ENCODE measurements around the gene ZNF827. TPM values are rescaled to one million over a fixed set of nuclear protein-coding genes. Genes with fewer than 3 reads are reported as not detected.

ZNF827 gene
- total and polyA plus RNA-seq, 2 donors = 10.2 to 12.1 TPM

GRCh38 chr4:145886871-145887240 is 51.8 kb downstream of the ZNF827 start:
- H3K27ac ChIP-seq (ENCODE audit: low read depth in 1 of 2, low read length in 1 of 2) = no peak overlapping the region
- no peak for DNase-seq (ENCODE audit: low read depth in 6 of 9, low spot score in 9 of 9)
- no peaks in the 10 kb centered on the region for H3K9me3 ChIP-seq (ENCODE audit: control insufficient read depth in 2 of 2, insufficient read depth in 1 of 2, low read length in 1 of 2)
- H3K36me3 ChIP-seq (ENCODE audit: control insufficient read depth in 2 of 2, insufficient read depth in 2 of 2, low read length in 1 of 2) = peaks cover 18 to 52% of the 10 kb centered on the region in 2 donors
- H3K4me3 ChIP-seq (ENCODE audit: low read length in 2 of 2) = no peak overlapping the region
- H3K4me1 ChIP-seq (ENCODE audit: control insufficient read depth in 2 of 2, insufficient read depth in 2 of 2, low read length in 2 of 2) = peaks cover 9 to 19% of the 10 kb centered on the region in 2 donors
- no peaks in the 10 kb centered on the region for H3K27me3 ChIP-seq (ENCODE audit: control insufficient read depth in 2 of 2, insufficient read depth in 1 of 2, low read length in 1 of 2)

GRCh38 chr4:145885666-145886065 is 53.0 kb downstream of the ZNF827 start:
- Histone ChIP-seq H3K36me3 (ENCODE audit: control insufficient read depth in 2 of 2, insufficient read depth in 2 of 2, low read length in 1 of 2) (peaks cover 15 to 49% of the 10 kb centered on the region in 2 donors), H3K27me3 (ENCODE audit: control insufficient read depth in 2 of 2, insufficient read depth in 1 of 2, low read length in 1 of 2) (no peaks in the 10 kb centered on the region), H3K4me1 (ENCODE audit: control insufficient read depth in 2 of 2, insufficient read depth in 2 of 2, low read length in 2 of 2) (peaks cover 15 to 28% of the 10 kb centered on the region in 2 donors), H3K4me3 (ENCODE audit: low read length in 2 of 2) (no peak overlapping the region), H3K27ac (ENCODE audit: low read depth in 1 of 2, low read length in 1 of 2) (no peak overlapping the region), H3K9me3 (ENCODE audit: control insufficient read depth in 2 of 2, insufficient read depth in 1 of 2, low read length in 1 of 2) (no peaks in the 10 kb centered on the region)
- WGBS = 96% methylated on average over 9 of the region's 9 CpGs
- DNase-seq (ENCODE audit: low read depth in 6 of 9, low spot score in 9 of 9) = no peak

GRCh38 chr4:145884775-145885174 is 53.8 kb downstream of the ZNF827 start:
- no peak for DNase-seq (ENCODE audit: low read depth in 6 of 9, low spot score in 9 of 9)
- Histone ChIP-seq H3K9me3 (ENCODE audit: control insufficient read depth in 2 of 2, insufficient read depth in 1 of 2, low read length in 1 of 2) (no peaks in the 10 kb centered on the region), H3K36me3 (ENCODE audit: control insufficient read depth in 2 of 2, insufficient read depth in 2 of 2, low read length in 1 of 2) (peaks cover 15 to 52% of the 10 kb centered on the region in 2 donors), H3K27ac (ENCODE audit: low read depth in 1 of 2, low read length in 1 of 2) (no peak overlapping the region), H3K4me1 (ENCODE audit: control insufficient read depth in 2 of 2, insufficient read depth in 2 of 2, low read length in 2 of 2) (peaks cover 15 to 32% of the 10 kb centered on the region in 2 donors), H3K27me3 (ENCODE audit: control insufficient read depth in 2 of 2, insufficient read depth in 1 of 2, low read length in 1 of 2) (no peaks in the 10 kb centered on the region), H3K4me3 (ENCODE audit: low read length in 2 of 2) (no peak overlapping the region)
- 94% methylated on average over 1 of the region's 1 CpG for WGBS

DNA sequence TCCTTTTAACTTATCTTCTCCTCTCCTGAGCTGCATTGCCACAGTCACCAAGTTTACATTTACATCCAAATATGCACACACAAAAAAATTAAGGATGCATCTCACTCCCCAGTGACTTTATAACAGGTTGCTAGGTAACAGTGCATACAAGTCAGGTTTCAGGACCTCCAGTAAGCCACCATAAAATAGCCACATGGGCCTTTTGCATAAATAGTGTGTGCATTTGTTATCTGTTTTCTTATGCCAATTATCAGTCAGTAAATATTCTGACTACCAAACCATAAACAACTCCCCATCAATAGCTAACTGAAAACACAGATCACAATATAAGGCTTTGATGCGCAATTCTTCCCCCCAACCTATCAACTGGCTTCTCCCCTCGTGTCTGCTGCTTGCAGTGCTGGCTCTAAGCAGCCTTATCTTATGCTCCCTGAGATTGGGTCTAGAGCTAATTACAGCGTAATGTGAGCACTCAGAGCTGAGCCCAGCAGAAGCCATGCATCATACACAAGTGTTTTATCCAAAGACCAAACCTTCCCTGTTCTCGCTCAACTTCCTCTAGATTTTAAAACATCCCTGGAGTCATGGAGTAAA is 55.4 kb downstream of the ZNF827 start:
- Histone ChIP-seq H3K27ac (ENCODE audit: low read depth in 1 of 2, low read length in 1 of 2) (peak overlapping the region in 1 of 2 donors; percentile 81), H3K4me3 (ENCODE audit: low read length in 2 of 2) (no peak overlapping the region), H3K9me3 (ENCODE audit: control insufficient read depth in 2 of 2, insufficient read depth in 1 of 2, low read length in 1 of 2) (no peaks in the 10 kb centered on the region), H3K27me3 (ENCODE audit: control insufficient read depth in 2 of 2, insufficient read depth in 1 of 2, low read length in 1 of 2) (no peaks in the 10 kb centered on the region), H3K4me1 (ENCODE audit: control insufficient read depth in 2 of 2, insufficient read depth in 2 of 2, low read length in 2 of 2) (peaks cover 15 to 34% of the 10 kb centered on the region in 2 donors), H3K36me3 (ENCODE audit: control insufficient read depth in 2 of 2, insufficient read depth in 2 of 2, low read length in 1 of 2) (peaks cover 15 to 51% of the 10 kb centered on the region in 2 donors)
- WGBS = 92% methylated on average over 4 of the region's 4 CpGs
- DNase-seq (ENCODE audit: low read depth in 6 of 9, low spot score in 9 of 9) = no peak

- H3K4me3 ChIP-seq (ENCODE audit: low read length in 2 of 2) = no peak overlapping the region
- H3K27me3 ChIP-seq (ENCODE audit: control insufficient read depth in 2 of 2, insufficient read depth in 1 of 2, low read length in 1 of 2) = no peaks in the 10 kb centered on the region
- peaks cover 15 to 34% of the 10 kb centered on the region in 2 donors for H3K4me1 ChIP-seq (ENCODE audit: control insufficient read depth in 2 of 2, insufficient read depth in 2 of 2, low read length in 2 of 2)
- 30% methylated on average over 7 of the region's 7 CpGs for WGBS
- DNase-seq (ENCODE audit: low read depth in 6 of 9, low spot score in 9 of 9) = peak in 5 of 9 donors; percentile 29 to 69 (median 50)
- no peaks in the 10 kb centered on the region for H3K9me3 ChIP-seq (ENCODE audit: control insufficient read depth in 2 of 2, insufficient read depth in 1 of 2, low read length in 1 of 2)
- H3K36me3 ChIP-seq (ENCODE audit: control insufficient read depth in 2 of 2, insufficient read depth in 2 of 2, low read length in 1 of 2) = peaks cover 15 to 54% of the 10 kb centered on the region in 2 donors
- peak overlapping the region in 1 of 2 donors; percentile 81 for H3K27ac ChIP-seq (ENCODE audit: low read depth in 1 of 2, low read length in 1 of 2)
Observed at GRCh38 chr4:145882604-145883003, 56.0 kb downstream of the ZNF827 start.

DNA sequence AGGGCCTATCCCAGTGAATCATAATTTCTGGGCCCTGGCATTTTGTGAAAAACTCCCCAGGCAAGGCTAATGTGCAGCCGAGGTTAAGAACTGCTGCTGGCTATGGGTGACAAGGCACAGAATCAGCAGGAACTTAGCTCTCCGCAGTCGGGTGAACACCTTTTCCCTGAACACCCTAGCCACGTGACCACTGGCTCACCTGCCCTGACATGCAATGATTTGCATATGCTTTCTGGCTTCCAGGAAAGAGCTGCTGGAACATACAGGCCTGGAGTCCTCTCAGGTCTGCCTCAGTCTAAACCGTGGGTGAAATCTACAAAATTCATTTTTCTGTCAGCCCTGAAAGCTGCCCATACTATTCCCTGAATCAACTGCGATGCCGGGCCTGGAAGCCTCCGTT is 56.6 kb downstream of the ZNF827 start:
- Histone ChIP-seq H3K4me3 (ENCODE audit: low read length in 2 of 2) (no peak overlapping the region), H3K36me3 (ENCODE audit: control insufficient read depth in 2 of 2, insufficient read depth in 2 of 2, low read length in 1 of 2) (peaks cover 15 to 52% of the 10 kb centered on the region in 2 donors), H3K4me1 (ENCODE audit: control insufficient read depth in 2 of 2, insufficient read depth in 2 of 2, low read length in 2 of 2) (peaks cover 15 to 34% of the 10 kb centered on the region in 2 donors), H3K27ac (ENCODE audit: low read depth in 1 of 2, low read length in 1 of 2) (peak overlapping the region; percentile 55 to 81), H3K27me3 (ENCODE audit: control insufficient read depth in 2 of 2, insufficient read depth in 1 of 2, low read length in 1 of 2) (no peaks in the 10 kb centered on the region), H3K9me3 (ENCODE audit: control insufficient read depth in 2 of 2, insufficient read depth in 1 of 2, low read length in 1 of 2) (no peaks in the 10 kb centered on the region)
- DNase-seq (ENCODE audit: low read depth in 6 of 9, low spot score in 9 of 9) = peak in 5 of 9 donors; percentile 17 to 54 (median 21)
- 32% methylated on average over 8 of the region's 8 CpGs for WGBS

DNA sequence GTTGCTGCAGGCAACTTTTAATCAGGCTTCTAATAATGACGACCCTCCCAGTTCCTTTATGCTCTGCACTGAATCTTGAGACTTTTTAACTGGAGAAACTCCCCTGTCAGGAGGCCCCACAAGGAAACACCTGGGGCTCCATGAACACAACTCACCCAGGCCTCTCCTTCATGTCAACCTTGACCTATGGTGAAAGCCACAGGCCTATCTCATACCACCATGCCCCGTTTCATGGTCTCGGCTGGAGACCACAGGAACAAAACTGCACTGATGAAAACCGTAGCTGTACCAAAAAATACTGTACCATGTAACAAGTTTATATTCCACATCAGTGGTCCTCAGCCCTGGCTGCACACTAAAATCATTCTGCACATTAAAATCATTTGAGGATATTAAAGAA is 57.0 kb downstream of the ZNF827 start:
- Histone ChIP-seq H3K36me3 (ENCODE audit: control insufficient read depth in 2 of 2, insufficient read depth in 2 of 2, low read length in 1 of 2) (peaks cover 15 to 49% of the 10 kb centered on the region in 2 donors), H3K4me3 (ENCODE audit: low read length in 2 of 2) (no peak overlapping the region), H3K27ac (ENCODE audit: low read depth in 1 of 2, low read length in 1 of 2) (peak overlapping the region; percentile 10 to 81), H3K4me1 (ENCODE audit: control insufficient read depth in 2 of 2, insufficient read depth in 2 of 2, low read length in 2 of 2) (peaks cover 15 to 34% of the 10 kb centered on the region in 2 donors), H3K27me3 (ENCODE audit: control insufficient read depth in 2 of 2, insufficient read depth in 1 of 2, low read length in 1 of 2) (no peaks in the 10 kb centered on the region), H3K9me3 (ENCODE audit: control insufficient read depth in 2 of 2, insufficient read depth in 1 of 2, low read length in 1 of 2) (no peaks in the 10 kb centered on the region)
- WGBS = 13% methylated on average over 4 of the region's 4 CpGs
- DNase-seq (ENCODE audit: low read depth in 6 of 9, low spot score in 9 of 9) = peak in 1 of 9 donors; percentile 24

DNA sequence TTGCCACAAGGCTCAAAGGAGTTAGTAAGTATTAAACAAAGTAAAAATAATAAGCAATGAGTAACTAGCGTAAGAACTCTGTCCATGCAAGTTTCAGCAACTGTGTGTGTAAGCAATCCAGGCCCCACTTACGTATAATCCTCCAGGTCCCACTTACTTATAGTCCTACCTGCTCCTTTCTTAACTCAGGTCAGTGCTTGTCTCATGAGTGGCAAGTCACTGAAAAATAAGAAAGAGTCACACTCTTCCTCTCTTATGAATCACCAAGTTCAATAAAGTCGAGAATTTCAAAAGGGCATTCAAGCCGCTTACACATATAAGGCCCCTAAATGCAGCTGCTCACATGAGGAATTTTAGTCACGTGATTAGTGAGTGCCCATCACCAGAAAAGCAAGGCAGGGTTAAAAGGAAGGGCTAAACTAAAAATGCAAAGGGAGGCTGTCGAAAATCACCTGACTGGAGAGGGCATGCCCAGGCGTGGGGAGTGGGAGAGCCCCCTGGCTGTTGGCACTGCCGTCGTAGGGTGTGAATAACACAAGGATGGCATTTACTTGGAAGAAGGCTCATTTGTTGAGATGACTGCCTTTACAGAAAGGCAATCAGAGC is 58.2 kb downstream of the ZNF827 start:
- Histone ChIP-seq H3K4me3 (ENCODE audit: low read length in 2 of 2) (no peak overlapping the region), H3K27me3 (ENCODE audit: control insufficient read depth in 2 of 2, insufficient read depth in 1 of 2, low read length in 1 of 2) (no peaks in the 10 kb centered on the region), H3K27ac (ENCODE audit: low read depth in 1 of 2, low read length in 1 of 2) (peak overlapping the region in 1 of 2 donors; percentile 81), H3K36me3 (ENCODE audit: control insufficient read depth in 2 of 2, insufficient read depth in 2 of 2, low read length in 1 of 2) (peaks cover 9 to 52% of the 10 kb centered on the region in 2 donors), H3K4me1 (ENCODE audit: control insufficient read depth in 2 of 2, insufficient read depth in 2 of 2, low read length in 2 of 2) (peaks cover 15 to 34% of the 10 kb centered on the region in 2 donors), H3K9me3 (ENCODE audit: control insufficient read depth in 2 of 2, insufficient read depth in 1 of 2, low read length in 1 of 2) (no peaks in the 10 kb centered on the region)
- 93% methylated on average over 9 of the region's 9 CpGs for WGBS
- no peak for DNase-seq (ENCODE audit: low read depth in 6 of 9, low spot score in 9 of 9)

DNA sequence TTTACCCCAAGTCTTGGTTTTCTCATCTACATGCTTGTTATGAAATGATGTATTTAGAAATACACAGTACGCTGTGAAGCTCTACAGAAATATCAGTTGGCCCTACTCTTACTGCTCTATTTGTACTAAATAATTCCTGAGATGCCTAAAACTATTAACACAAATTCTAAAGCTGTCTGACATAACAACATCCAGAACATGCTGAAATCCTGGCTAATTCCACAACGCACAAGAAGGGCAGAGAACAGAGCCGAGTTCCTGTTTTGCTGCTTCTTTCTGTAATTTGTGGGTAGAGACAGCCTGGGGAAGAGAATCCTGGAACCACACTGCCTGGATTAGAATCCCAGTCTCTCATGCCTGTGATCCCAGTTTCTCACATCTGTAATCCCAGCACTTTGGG is 59.0 kb downstream of the ZNF827 start:
- peaks cover 8 to 50% of the 10 kb centered on the region in 2 donors for H3K36me3 ChIP-seq (ENCODE audit: control insufficient read depth in 2 of 2, insufficient read depth in 2 of 2, low read length in 1 of 2)
- no peaks in the 10 kb centered on the region for H3K9me3 ChIP-seq (ENCODE audit: control insufficient read depth in 2 of 2, insufficient read depth in 1 of 2, low read length in 1 of 2)
- DNase-seq (ENCODE audit: low read depth in 6 of 9, low spot score in 9 of 9) = no peak
- whole genome bisulfite sequencing = 63% methylated on average over 3 of the region's 3 CpGs
- H3K4me1 ChIP-seq (ENCODE audit: control insufficient read depth in 2 of 2, insufficient read depth in 2 of 2, low read length in 2 of 2) = peaks cover 17 to 37% of the 10 kb centered on the region in 2 donors
- no peaks in the 10 kb centered on the region for H3K27me3 ChIP-seq (ENCODE audit: control insufficient read depth in 2 of 2, insufficient read depth in 1 of 2, low read length in 1 of 2)
- no peak overlapping the region for H3K27ac ChIP-seq (ENCODE audit: low read depth in 1 of 2, low read length in 1 of 2)
- no peak overlapping the region for H3K4me3 ChIP-seq (ENCODE audit: low read length in 2 of 2)
